VCaP (cell line): Measurements from ENCODE around the gene ABCG2.

ENCODE experiments used
- H3K27ac ChIP-seq: fragments of 450-650 bp; 2 replicates; pipeline ENCODE4 v1.5.1; 2017
- CTCF ChIP-seq: fragments of 450-650 bp; conservative IDR thresholded peaks from 2 replicates; pipeline ENCODE4 v1.5.1; 2017; ENCODE audit warnings: mild to moderate bottlenecking, moderate library complexity

The ABCG2 gene

GRCh38 chr4:88090898-88091297, 67.5 kb downstream of the ABCG2 start:
- no peak overlapping the region for H3K27ac ChIP-seq
- TF ChIP-seq CTCF = no peak

GRCh38 chr4:88087004-88087403, 71.4 kb downstream of the ABCG2 start:
- no peak overlapping the region for H3K27ac ChIP-seq
- no peak for TF ChIP-seq CTCF

- TF ChIP-seq CTCF = no peak
- H3K27ac ChIP-seq = no peak overlapping the region
Measured at GRCh38 chr4:88080626-88081025, 77.8 kb downstream of the ABCG2 start.

- no peak for TF ChIP-seq CTCF
- H3K27ac ChIP-seq = no peak overlapping the region
Measured at GRCh38 chr4:88078579-88078978, 79.9 kb downstream of the ABCG2 start.

- no peak for TF ChIP-seq CTCF
- no peak overlapping the region for H3K27ac ChIP-seq
Measured at GRCh38 chr4:88077911-88078524, 80.4 kb downstream of the ABCG2 start.

- no peak for TF ChIP-seq CTCF
- H3K27ac ChIP-seq = no peak overlapping the region
Measured at GRCh38 chr4:88075336-88075735, 83.1 kb downstream of the ABCG2 start.

GRCh38 chr4:88070031-88070430, 88.4 kb downstream of the ABCG2 start:
- no peak for TF ChIP-seq CTCF
- H3K27ac ChIP-seq = no peak overlapping the region
